ENCODE data around the gene DOCK2.

DOCK2 gene

GRCh38 chr5:169910393-169910792 lies 273.3 kb downstream of the DOCK2 start:
- DNase-seq, result no peak

DNA sequence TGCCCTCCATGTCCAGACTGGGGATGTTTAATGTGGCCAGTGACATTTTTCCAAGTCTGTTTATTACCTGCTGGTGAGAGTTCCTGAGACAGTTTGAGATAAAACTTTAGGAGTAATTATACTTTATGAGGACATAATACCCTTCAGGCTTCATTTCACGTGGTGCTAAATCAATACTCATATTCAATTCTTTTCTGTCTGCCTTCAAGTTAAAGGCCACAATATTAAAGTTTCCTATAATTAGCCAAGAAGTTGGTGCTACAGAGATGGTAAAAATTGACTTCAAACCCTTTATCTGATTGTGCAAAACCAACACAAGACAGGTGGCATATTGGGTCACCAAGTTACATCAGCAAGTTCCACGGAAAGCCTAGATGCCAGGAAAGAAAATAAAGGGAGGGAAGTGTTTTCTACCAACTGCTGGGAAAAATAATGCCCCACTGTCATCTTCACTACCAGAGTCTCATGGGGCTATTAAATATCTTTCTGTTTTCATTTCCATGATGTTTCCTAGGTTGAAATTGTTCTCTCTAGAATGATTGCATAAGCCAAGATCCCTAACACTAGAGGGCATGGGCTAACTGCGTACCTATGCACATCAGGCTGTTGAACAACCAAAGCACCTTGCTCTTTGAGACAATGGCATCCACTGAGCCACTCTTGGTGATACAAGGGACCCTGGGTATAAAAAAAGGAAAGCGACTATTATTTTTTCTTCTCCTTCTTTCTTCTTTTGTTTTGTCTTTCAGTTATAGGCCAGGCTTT lies 274.6 kb downstream of the DOCK2 start:
- no peak for DNase-seq

- DNase-seq, result no peak
Measured at GRCh38 chr5:169913479-169913878, 276.4 kb downstream of the DOCK2 start.

- DNase-seq, result no peak
Measured at GRCh38 chr5:169914766-169915165, 277.7 kb downstream of the DOCK2 start.

DNA sequence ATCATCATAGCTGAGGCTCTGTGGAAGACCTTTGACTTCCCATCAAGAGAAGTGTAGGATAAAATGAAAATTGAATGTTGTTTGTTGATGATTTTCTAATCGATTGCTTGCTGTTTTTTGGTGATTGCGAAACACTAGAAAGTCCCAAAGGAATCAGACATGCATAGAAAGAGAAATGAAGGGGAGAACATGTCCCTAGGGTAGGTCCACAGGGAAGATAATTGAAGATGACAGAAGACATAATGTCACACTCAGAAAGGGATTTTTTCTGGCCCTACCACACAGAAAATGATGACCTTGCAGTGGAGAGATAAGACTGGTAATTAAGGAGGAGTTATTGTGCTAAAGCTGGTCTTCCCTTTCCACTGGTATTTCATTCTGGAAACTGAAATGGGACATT lies 280.4 kb downstream of the DOCK2 start:
- DNase-seq, result no peak

DNA sequence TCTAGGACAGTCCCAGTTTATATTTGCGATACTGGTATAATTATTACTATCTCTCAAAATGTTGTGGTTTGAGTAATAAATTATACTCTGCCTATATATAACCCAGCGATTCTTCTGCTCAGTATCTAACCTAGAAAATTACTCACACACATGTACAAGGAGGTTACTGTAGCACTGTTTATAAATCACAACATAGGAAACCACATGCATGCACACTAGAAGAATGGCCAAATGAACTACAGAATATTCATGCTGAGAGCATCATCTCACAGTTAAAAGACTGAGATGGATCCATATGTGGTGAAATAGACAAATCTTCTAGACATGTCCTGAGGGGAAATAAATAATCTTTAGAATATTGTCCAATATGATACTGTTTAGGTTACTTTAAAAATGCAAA lies 281.2 kb downstream of the DOCK2 start:
- DNase-seq, result no peak

DNA sequence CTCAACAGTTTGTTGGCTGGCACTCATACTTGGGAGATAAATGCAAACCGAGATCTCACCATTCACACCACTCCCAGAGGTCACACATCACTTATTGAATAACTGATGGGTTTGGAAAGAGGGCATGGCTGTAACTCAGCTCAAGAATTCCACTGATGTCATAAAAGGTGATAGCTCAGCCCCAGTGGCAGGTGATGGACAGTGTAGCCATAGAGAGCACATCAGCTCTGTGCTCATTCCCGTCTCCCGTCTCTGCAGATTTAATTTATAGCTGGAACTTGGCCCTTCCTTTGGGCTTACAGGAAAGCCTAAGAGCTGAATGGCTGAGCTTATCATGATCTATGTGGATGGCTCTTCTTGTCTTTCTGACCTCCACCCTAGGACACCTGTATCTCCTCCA lies 283.4 kb downstream of the DOCK2 start:
- no peak for DNase-seq

DNA sequence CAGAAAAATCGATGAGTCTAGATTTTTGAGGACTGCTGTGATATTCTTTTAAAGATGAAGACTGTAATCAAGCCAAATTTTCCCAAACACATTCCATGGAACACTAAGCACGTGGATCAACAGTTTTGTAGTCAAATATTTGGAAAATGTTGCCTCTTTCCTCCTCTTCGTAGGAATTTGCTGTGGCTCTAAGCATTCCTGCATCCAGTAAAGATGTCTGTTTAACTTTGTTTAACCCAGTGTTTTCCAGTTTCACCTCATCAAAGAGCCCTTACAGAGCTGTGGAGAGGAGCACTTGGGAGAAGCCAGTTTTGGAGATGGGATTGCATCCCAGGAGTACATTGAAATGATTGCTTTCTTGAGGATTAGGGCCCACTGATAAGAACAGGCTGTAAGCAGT lies 284.3 kb downstream of the DOCK2 start:
- no peak for DNase-seq

DNA sequence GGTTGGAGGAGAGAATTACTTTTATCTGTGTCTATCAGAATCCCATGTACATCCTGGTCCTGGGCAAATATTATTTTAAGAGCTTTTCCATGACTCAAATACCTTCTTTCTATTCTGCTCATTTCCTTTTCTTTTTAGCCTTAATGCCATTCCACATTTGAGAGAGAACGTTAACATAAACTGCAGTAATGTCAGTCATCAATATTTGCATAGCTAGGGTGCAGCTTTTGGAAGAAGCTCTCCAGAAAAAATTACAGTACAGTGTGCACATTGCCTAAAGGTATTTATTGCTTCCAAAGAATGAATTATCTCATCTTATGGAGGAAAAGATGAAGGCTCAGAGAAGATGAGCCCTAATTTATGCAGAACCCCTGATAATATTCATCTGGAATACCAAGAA lies 284.9 kb downstream of the DOCK2 start:
- no peak for DNase-seq

GRCh38 chr5:169922474-169922873 lies 285.4 kb downstream of the DOCK2 start:
- DNase-seq, result no peak

GRCh38 chr5:169923988-169924387 lies 286.9 kb downstream of the DOCK2 start:
- DNase-seq, result no peak

DNA sequence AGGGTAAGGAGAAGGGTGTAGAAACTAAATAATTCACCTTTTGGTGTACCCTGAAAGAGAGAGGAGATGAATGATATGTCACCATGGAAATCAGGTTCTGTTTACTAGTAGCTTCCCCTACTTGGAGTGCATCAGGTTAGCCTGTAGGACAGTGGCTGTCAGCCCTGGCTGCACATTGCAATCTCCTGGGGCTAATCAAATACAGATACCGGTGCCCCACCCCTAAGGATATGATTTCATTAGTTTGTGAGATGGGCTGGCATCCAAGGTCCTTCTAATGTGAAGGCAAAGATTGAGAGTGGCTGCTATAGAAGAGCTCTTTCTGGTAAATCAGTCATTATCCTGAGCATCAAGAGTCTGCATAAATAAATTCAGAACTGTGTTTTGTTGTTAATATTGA lies 296.1 kb downstream of the DOCK2 start:
- DNase-seq, result no peak

DNA sequence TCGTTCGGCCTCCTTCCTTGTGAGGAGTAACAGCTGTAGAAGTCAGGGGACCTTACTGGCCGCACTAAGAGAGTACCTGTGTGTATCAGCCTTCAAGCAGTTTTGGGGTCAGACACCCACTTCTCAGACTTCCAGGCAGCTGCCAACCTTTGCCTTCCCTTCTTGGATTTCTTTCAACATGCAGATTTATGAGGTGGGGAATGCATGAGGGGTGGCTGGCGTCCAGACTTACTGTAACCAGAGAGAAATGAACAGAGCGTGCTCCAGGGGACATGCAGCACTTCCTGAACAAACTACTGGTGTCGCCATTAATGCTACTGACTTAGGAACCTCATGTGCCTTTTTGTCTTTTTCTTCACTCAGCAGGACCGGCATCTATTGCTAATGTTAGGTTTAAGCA lies 296.5 kb downstream of the DOCK2 start:
- no peak for DNase-seq

DNA sequence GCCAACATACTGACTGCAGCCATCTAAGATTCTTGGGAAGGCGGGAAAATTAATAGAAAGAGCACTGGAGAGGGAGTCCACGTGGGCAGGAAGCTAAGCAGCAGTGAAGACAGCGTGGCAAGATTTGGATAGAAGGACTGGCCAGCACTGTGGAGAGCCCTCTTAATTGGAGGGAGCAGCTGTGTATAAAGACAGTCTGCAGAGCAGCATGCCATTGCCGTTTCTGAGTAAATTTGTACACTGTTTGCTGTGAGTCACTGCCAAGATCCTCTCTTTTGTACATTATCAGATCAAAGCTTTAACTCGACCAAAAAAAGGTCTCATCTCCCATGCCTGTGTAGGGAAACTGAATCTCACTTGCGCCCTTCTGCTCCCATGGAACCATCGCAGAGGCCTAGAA lies 297.9 kb downstream of the DOCK2 start:
- DNase-seq, result no peak

DNA sequence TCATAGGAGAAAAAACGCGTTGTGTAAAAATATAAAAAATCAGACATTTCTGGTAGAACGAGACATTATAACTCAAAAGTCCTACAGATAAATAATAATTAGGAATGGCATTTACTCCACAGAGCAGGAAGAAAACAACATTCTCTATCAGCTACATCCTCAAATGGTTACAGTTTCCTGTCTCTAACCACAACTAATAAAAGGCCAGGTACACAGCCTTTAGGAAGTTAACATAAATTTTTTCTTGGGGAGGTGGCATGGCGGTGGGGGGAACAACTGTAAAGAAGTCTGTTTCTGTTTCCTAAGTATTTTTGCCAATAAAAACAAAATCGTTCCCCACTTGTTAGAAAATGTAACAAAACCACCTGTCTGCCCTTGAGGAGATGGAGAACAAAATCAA lies 298.7 kb downstream of the DOCK2 start:
- DNase-seq, result no peak

- DNase-seq, result no peak
Measured at GRCh38 chr5:169938439-169938838, 301.4 kb downstream of the DOCK2 start.

GRCh38 chr5:169939731-169940130 lies 302.7 kb downstream of the DOCK2 start:
- no peak for DNase-seq

DNA sequence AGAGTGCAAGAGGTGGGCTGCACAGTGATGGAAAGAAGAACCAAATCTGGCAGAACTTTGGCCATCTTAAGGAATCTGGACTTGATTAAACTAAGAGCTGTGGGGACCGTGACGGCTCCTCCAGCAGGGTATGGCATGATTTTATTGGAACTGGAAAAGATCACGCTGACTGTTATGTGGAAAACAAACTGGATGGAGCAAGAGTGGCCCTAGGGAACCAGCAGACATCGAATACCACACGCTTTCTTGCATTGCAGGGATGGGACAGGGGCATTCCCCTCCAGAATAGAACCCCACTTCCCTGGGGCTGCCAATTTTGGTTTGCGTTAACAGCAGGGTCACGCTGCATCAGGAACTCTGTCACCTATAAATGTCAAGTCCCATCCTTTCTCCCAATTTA lies 304.5 kb downstream of the DOCK2 start:
- DNase-seq, result no peak

DNA sequence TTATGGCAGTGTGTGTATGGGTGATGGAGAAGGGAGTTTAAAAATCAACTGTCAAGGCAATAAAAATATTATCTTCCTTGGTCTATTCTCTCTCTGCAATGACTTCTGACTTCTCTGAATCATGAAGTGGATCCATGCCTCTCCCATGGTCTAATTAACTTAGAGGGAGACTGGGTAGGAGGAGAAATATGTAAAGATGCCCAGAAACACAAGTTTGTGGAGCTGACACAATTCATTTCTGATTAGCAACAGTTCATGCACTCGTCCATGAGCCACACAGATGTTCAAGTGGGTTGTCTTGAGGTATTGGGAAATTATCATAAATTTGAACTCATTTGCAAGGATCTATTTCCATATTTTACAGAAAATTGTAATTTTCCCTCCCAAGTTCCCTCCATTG lies 305.1 kb downstream of the DOCK2 start:
- DNase-seq, result no peak

DNA sequence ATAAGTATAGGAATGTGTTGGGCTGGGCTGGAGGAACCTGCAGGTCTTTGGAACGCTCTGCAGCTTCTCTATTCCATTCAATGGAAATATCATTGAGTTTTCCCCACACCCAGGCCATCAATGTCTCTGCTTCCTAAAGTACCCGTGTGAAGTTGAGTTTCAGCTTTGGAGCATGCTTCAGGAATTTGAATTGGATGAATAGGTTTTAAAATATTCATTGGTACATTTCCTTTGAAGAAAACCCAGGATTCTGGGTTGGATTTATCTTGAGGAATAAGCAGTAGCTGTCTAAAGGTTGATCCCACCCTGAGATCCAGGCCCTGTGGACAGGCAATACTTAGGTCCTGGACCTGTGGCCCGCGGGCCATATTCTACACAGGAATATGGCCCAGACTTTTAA lies 306.0 kb downstream of the DOCK2 start:
- DNase-seq, result no peak

DNA sequence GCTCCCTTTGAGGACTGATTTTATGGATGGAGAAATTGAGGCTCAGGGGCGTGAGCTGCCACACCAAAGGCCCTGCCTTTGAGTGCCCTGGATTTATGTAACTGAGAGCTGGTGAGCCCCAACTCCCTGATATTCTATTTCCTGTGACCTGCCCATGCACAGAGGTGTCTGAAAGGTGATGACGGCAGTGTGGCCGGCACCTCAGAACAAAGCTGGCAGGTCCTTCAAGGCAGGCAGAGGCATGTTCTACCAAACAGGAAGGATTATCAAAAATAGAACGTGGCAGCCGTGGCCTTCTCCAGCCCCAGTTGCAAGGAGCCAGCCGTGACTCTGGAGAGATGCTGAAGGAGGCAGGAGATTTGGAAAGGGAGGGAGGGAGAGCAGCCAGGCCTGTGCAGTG lies 307.0 kb downstream of the DOCK2 start:
- no peak for DNase-seq

DNA sequence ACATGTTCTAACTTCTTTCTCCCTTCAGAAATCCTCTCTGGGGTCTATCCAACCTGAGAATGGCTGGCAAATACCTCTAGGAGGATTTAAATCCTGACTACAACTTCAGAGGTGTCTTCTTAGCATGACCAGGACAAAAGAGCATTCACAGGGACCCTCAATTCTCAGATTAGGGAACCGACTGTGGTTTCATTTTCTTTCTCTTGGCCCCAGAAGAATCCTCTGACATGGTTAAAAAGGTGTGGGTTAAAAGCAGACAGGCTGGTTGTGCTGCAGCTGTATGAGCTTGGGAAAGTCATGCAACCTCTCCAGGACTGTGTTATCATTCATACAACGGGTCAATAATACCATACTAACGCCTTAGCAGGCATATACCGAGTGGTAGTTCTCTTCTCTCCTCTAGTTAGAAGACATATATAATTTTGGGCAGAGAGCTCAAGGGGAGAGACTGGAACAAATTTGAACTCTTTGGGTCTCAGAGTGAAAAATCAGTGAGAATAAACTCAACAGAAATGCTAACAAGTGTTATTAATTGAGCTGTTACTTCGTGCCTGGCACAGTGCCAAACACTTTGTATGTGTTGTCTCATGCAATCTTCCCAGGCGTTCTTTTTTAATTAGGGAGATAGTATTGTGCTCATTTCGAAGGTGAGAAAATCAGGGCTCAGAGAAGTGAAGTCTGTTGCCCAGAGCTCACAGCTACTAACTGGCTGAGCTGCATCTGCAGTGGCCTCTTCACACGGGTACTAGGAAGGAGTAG lies 308.0 kb downstream of the DOCK2 start:
- DNase-seq, result no peak

- no peak for DNase-seq
Measured at GRCh38 chr5:169945831-169946261, 308.8 kb downstream of the DOCK2 start.

GRCh38 chr5:169946743-169947295 lies 309.7 kb downstream of the DOCK2 start:
- no peak for DNase-seq
